NCI-H1417 treated with DMSO at 0.1 percent for 48 hours (cell line): ENCODE data around the gene TTLL13.

Source experiments
- DNase-seq: peaks from one replicate; lab custom pipeline; 2025; lab: John Stamatoyannopoulos, UW

The TTLL13 gene

GRCh38 chr15:90249203-90249863, at the start of gene TTLL13:
Gene TTLL13, plus strand, starts transcription at chr15:90249556. Its CDS starts 1,075 bp downstream, at chr15:90250631.
- peak; percentile 51 for DNase-seq

GRCh38 chr15:90200534-90201129, 48.7 kb upstream of the TTLL13 start:
- DNase-seq: no peak

DNA sequence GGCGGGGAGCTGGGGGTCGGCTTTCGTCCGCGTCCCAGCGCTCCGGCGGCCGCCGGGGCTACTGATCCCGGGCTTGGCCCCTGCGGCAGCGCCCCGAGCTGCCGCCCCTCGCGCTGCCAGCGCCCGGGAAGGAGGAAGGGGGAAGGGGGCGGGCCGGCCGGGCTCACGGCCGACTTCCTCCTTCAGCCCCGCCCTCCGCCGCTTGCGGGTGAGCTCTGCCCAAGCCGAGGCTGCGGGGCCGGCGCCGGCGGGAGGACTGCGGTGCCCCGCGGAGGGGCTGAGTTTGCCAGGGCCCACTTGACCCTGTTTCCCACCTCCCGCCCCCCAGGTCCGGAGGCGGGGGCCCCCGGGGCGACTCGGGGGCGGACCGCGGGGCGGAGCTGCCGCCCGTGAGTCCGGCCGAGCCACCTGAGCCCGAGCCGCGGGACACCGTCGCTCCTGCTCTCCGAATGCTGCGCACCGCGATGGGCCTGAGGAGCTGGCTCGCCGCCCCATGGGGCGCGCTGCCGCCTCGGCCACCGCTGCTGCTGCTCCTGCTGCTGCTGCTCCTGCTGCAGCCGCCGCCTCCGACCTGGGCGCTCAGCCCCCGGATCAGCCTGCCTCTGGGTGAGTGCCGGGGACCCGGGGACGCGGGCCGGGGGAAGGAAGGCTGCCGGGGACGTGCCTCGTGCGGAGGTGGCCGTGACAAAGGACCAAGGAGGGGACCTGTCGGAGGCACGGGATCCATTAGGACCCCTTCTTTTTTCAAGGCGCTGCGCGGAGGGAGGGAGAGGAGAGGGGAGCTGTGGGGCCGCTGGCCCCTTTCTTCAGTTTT, 48.0 kb upstream of the TTLL13 start, which contains the start of gene SEMA4B:
Gene SEMA4B, plus strand, starts transcription at position 201 of the 814 bp plus-strand sequence. Its CDS starts 249 bp downstream, at position 450.
- no peak for DNase-seq

DNA sequence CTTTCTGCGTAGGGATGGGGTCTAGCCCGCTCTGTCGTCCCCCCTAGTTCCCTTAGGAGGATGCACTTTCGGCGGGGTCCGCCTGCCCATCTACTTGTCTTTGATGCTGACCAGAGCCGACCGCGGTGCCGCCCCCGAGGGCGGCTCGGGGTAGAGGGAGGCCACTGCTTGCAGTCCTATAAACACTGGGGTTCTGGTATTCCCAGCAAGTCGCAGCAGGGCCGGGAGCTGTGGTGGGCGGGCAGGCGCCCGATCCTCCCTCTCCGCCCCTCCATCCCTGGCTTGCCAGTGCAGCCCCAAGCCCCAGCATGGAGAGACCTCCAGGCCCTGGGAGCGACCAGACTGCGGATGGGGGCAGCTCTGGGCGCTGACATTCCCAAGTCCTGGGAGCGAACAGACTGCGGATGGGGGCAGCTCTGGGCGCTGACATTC, 47.4 kb upstream of the TTLL13 start:
- no peak for DNase-seq

DNA sequence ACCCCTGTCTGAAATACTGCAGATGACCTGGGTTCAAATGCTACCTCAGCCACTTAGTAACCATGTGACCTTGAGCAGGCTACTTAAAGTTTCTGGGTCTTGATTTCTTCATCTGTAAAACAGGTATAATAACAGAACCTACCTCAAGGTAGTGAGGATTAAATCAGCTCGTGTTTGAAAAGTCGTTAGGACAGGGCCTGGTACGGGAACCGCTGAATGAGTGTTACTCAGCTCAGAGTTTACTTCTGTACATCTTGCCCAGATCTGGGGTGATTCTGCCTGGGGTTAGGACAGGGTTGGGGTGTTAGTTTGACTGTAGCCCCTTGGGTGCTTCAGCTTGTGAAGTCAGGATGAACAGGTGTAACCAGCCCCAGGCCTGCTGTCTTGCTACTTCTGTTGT, 46.4 kb upstream of the TTLL13 start:
- no peak for DNase-seq

DNA sequence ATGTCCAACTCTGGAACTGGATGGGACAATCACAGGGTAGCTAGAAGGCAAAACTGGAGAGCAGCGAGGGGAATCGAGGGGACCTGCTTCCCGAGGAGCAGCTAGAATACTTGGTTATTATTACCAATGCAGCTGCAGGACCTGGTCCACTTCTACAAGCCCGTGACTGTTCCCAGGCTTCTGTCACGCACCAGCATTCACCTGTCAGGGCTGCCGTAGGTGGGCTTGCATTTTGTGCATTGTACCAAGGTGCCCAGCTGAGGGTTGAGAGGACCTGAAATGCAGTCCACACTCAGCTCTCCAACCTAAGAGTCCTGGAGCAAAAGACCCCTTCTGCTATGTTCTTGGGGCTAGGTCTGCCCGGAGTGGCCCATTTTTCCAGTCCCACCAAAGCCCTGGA, 45.9 kb upstream of the TTLL13 start:
- DNase-seq: no peak

DNA sequence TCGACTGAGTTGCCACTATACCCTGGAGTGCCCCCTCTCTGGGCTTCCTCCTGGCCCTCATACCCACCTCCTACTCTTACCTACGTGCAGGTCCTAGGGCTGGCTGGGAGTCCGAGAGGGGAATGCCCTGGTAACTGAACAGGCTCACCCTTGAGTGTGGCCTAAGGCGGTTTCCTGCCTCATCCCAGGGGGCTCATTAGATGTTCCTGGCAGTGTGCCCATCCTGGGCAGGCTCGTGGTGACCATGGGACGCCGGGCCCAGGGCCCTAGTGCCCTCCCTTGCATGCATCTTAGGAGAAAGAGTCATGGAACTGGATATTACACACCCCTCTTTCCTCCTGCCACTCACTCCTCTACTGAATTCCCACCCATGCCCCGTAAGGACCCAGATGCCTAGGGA, 45.4 kb upstream of the TTLL13 start:
- DNase-seq: no peak

DNA sequence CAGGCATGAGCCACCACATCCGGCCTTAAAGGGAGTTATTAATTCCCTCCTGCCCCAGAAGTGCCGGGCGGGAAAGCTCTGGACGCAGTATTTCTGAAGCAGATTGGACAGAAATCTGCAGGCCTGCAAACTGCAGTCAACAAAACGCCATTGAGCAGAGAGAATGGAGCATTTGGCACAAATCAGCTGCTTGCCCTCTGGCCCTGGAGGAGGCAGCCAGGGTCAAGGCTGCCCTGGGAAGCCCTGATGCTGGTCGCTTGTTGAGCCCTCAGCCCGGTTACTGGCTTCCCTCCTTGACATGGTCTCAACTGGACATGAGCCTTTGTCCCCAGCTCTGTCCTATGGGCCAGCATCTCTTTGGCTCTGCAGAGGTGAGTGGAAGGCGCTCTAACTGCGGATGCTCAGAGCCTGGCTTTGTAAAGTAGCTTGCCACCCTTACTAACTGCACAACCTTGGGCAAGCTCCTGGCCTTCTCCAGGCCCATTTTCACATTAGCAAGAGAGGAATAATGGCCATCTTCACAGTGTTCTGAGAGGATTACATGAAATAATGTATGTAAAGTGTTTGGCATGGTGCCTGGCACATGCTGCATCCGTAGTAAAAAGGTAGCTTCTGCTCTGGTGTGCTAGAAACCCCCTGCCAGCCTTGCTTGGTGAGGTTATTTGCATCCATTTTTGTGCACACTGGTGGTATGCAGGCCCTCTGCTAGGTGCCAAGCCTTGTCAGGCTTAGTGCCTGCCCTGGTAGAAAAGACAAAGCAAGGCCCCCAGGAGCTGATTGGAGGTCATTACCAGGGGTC, 44.1 kb upstream of the TTLL13 start:
- no peak for DNase-seq

DNA sequence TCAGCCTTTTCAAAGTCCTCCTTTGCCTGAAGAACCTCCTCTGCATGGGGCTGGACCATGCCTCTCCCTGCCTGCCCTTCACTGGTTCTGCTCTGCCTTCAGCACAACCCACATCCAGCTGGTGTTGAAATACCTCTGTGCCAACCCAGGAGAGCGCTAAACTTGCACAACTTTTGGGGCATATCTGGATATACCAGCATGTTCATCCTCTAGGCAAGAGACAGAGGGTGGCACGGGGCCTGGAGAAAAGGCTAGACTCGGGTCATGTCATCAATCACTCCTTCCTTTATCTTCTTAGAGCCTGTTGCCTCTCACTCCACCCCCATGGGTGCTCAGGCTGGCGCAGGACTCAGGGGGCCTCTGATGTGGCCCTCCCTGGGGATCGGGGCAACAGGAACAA, 43.5 kb upstream of the TTLL13 start:
- no peak for DNase-seq

GRCh38 chr15:90207252-90207651, 42.1 kb upstream of the TTLL13 start:
- no peak for DNase-seq

DNA sequence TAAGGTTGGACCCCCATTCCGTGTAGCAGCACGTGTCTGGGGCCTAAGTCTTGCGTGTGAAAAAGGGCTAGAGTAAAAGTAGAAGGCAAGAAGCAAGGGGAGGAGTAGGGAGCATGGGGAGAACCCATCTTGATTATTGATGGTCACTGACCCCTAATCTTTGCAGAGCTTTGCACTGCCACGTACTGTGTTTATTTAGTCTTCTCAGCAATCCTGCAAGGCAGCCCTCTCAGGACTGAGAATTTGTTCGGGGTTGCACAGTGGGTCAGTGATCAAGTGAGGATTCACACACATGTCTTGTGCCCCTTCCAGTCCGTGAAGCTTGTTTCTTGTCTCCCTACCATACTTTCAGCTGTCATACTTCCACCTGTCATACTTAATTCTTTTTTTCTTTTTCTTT, 41.0 kb upstream of the TTLL13 start:
- DNase-seq: no peak

DNA sequence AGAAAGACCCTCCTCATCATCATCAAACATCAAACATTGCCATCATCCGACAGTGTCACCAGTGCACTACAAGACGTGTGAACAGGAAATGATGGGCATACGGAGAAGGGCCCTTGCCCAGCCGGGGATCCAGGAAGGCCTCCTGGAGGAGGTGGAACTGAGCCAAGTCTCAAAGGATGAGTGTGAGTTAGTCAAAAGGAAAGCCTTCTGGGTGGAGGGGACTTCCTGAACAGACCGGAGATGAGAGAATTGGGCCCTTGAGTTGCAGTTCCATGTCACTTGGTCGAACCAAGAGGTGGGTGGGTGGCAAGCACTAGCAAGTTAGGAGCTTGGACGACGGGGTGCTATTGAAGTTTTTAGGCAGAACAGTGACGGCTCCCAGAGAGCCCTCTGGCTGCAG, 39.8 kb upstream of the TTLL13 start:
- no peak for DNase-seq

- DNase-seq: no peak
Measured at GRCh38 chr15:90210593-90210992, 38.8 kb upstream of the TTLL13 start.

GRCh38 chr15:90211009-90211408, 38.3 kb upstream of the TTLL13 start:
- DNase-seq: no peak

- DNase-seq: no peak
Measured at GRCh38 chr15:90211440-90212143, 37.8 kb upstream of the TTLL13 start.

DNA sequence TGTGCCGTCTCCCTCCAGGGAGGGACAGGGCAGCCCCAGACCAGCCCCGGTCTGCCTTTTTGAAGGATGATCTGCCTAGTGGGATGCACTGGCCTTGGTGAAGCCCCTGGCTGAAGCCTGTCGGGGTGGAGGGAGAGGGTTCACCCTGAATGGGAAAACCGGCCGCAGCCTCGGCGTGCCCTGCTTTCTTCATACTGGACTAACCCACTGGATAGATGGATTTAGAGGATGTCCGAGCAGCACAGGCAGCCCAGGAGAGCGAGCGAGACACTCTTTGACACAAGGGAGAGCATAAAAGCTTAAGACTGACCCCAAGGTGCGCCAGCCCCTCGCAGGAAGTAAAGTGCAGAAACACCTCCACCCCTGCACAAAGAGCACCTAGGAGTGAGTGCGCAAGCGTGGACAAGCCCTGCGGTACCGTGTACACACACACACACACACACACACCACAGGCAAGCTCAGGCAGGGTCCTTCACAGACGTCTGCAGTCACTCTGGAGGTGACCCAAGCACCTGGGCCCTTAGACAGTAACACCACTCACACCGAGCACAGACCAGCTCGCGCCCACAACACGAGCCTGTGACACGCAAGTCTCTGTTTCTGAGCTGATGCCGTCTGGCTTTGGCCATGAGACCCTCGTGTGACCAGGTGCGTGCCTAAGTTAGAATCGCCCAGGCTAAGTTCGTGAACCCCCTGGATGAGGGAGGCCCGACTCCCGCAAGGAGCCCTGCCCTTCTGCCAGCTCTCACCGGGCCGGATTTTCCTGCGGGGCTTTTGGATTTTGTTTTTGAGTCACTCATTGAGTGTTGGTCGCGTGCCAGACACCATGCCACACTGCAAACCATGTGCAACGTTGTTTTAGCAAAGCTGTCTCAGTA, 36.9 kb upstream of the TTLL13 start:
- no peak for DNase-seq

DNA sequence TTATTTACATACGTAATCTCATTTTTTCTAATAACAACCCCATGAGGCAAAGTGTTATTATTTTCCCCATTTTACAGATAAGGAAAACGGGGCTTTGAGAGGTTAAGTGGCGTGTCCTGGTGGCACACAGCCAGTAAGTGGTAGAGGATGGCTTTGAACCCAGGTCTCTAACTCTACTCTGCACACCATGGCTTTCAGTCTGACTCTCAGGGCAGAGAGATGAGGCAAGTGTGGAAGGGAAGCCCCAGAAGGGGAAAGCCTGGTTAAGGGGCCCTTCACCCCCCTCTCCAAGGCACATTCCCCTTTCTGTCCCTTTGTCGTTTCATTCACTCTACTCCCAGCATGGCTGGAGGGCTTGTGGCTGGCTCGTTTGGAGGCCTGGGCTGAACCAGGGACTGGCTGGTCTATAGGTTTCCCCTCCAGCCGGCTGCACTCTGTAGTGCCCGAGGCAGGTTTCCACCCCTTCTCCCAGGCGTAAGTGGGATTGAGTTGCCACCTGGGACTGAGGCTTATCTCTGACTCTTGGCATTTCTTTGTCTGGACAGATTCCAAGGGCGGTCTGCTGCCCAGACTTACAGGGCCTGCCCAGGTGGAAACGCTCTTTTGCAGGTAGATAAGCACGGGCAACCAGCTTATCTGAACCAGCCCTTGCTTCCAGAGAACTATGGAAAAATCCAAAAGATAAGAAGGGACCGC, 36.1 kb upstream of the TTLL13 start:
- no peak for DNase-seq

GRCh38 chr15:90213818-90214204, 35.5 kb upstream of the TTLL13 start:
- no peak for DNase-seq

DNA sequence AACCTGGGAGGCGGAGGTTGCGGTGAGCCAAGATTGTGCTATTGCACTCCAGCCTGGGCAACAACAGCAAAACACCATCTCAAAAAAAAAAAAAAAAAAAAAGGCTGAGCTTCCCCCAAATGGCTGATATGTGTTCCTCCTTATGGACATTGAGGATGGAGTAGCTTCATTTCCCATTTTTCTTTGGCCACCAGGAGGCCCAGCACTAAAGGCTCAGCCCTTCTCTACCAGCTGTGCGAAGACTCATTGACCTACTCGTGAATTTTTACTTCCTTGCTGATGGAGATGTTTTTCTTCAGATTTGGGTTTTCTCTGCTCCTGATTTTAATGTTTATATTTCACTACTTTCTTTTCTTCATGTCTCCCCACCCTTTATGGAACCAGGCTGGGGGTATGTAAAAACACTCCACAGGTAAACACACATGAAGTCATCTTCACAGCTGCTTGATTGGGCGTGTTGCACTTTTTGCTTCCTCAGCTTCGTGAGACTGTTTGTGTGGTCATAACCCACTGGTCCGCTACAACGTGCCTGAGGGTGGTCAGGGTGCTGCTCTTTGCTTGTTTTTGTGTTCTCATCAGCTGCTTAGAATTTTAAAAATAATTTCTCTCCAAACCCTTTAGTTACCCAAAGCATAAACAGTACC, 34.7 kb upstream of the TTLL13 start:
- DNase-seq: no peak
